GM23338 (cell line): Measurements from ENCODE around the gene PMEL. TPM values are rescaled to one million over a fixed set of nuclear protein-coding genes. Genes with fewer than 3 reads are reported as not detected.
A peak's percentile ranks its signal among the peaks of the same experiment; 100 is the strongest.

ENCODE experiments used
- ATAC-seq: fragments of 200-7000 bp; cut with Tn5 transposase; 3 replicates; pipeline ENCODE4 v1.9.1; 2020
- DNase-seq: peaks from one replicate; pipeline ENCODE4 v3.0.0-alpha.2; 2015; ENCODE audit warnings: low spot score
- H2AFZ ChIP-seq: fragments of 200-600 bp; sonication (generic); 2 replicates; pipeline ENCODE4 v1.8.0; 2016; ENCODE audit warnings: antibody characterized with exemption, mild to moderate bottlenecking, moderate library complexity
- H3F3A ChIP-seq: fragments of 200-600 bp; sonication (generic); replicated peaks from 2 replicates; pipeline ENCODE4 v1.8.0; 2017; ENCODE audit warnings: antibody characterized with exemption, mixed run types, low read depth
- H3K27ac ChIP-seq: fragments of 200-600 bp; sonication (generic); 2 replicates; pipeline ENCODE4 v1.6.1; 2016; ENCODE audit warnings: low read depth
- H3K27me3 ChIP-seq: fragments of 200-600 bp; sonication (generic); 2 replicates; pipeline ENCODE4 v1.8.0; 2016; ENCODE audit warnings: mild to moderate bottlenecking, mixed run types, moderate library complexity; ENCODE audit not compliant: insufficient read depth
- H3K36me3 ChIP-seq: fragments of 200-600 bp; sonication (generic); 2 replicates; pipeline ENCODE4 v1.8.0; 2016; ENCODE audit warnings: mild to moderate bottlenecking; ENCODE audit not compliant: insufficient read depth
- H3K4me1 ChIP-seq: fragments of 200-600 bp; sonication (generic); 2 replicates; pipeline ENCODE4 v1.8.0; 2016; ENCODE audit warnings: mild to moderate bottlenecking, moderate library complexity; ENCODE audit not compliant: insufficient read depth
- H3K4me2 ChIP-seq: fragments of 200-600 bp; sonication (generic); 2 replicates; pipeline ENCODE4 v1.7.1; 2017; ENCODE audit warnings: mixed run types
- H3K4me3 ChIP-seq: fragments of 200-600 bp; sonication (generic); 2 replicates; pipeline ENCODE4 v1.6.1; 2016; ENCODE audit warnings: mixed run types
- H3K79me2 ChIP-seq: fragments of 200-600 bp; sonication (generic); replicated peaks from 2 replicates; pipeline ENCODE4 v1.8.0; 2017; ENCODE audit warnings: mild to moderate bottlenecking; ENCODE audit not compliant: insufficient read depth
- H3K9me2 ChIP-seq: fragments of 200-600 bp; sonication (generic); 2 replicates; pipeline ENCODE4 v1.8.0; 2017; ENCODE audit not compliant: insufficient read depth
- H4K20me1 ChIP-seq: fragments of 200-600 bp; sonication (generic); replicated peaks from 2 replicates; pipeline ENCODE4 v1.8.0; 2017; ENCODE audit warnings: mild to moderate bottlenecking; ENCODE audit not compliant: insufficient read depth
- H3K27ac Mint-ChIP-seq: 2 replicates; pipeline ENCODE4 v1.8.0; 2020; ENCODE audit warnings: inconsistent platforms, mild to moderate bottlenecking, moderate library complexity, mixed read lengths
- H3K27me3 Mint-ChIP-seq: 3 replicates; pipeline ENCODE4 v1.8.0; 2022; ENCODE audit warnings: low read depth, mild to moderate bottlenecking, moderate library complexity, mixed read lengths, inconsistent platforms; ENCODE audit not compliant: insufficient read depth, poor library complexity
- H3K36me3 Mint-ChIP-seq: 3 replicates; pipeline ENCODE4 v1.8.0; 2021; ENCODE audit warnings: low read depth, mild to moderate bottlenecking, inconsistent platforms, moderate library complexity, mixed read lengths
- H3K4me1 Mint-ChIP-seq: 3 replicates; pipeline ENCODE4 v1.8.0; 2020; ENCODE audit warnings: mild to moderate bottlenecking, inconsistent platforms, mixed read lengths
- H3K4me3 Mint-ChIP-seq: 3 replicates; pipeline ENCODE4 v1.8.0; 2021; ENCODE audit warnings: moderate library complexity, mild to moderate bottlenecking, inconsistent platforms, mixed read lengths
- H3K9me3 Mint-ChIP-seq: 3 replicates; pipeline ENCODE4 v1.8.0; 2020; ENCODE audit warnings: moderate library complexity, mild to moderate bottlenecking, inconsistent platforms, mixed read lengths
- CREB1 ChIP-seq: fragments of 250-450 bp; sonication (Bioruptor Pico); IDR thresholded peaks from 2 replicates; pipeline ENCODE4 v1.5.0; 2020; ENCODE audit warnings: low read depth, mild to moderate bottlenecking, moderate library complexity
- CTCF ChIP-seq, 2 experiments: fragments of 200-600 bp in 1 of 2; sonication (generic) in 1 of 2; conservative IDR thresholded peaks; 2 replicates each; pipeline versions ENCODE4 v1.5.1 to v1.6.1; 2016 to 2017; ENCODE audit warnings: antibody characterized with exemption in 2 of 2, low read depth in 2 of 2, mild to moderate bottlenecking in 2 of 2, moderate library complexity in 1 of 2
- ETS1 ChIP-seq: IDR thresholded peaks from 2 replicates; pipeline ENCODE4 v1.6.1; 2016; ENCODE audit warnings: antibody characterized with exemption
- EZH2 ChIP-seq: fragments of 200-600 bp; sonication (generic); IDR thresholded peaks from one replicate; pipeline ENCODE4 v1.8.0; 2017; ENCODE audit warnings: antibody characterized with exemption, mild to moderate bottlenecking, low read depth; ENCODE audit not compliant: unreplicated experiment
- EZH2phosphoT487 ChIP-seq: fragments of 200-600 bp; sonication (generic); IDR thresholded peaks from one replicate; pipeline ENCODE4 v1.8.1; 2018; ENCODE audit warnings: antibody characterized with exemption; ENCODE audit not compliant: unreplicated experiment
- NANOG ChIP-seq: IDR thresholded peaks from 2 replicates; pipeline ENCODE4 v1.6.1; 2016; ENCODE audit warnings: antibody characterized with exemption, borderline replicate concordance
- STAT1 ChIP-seq: IDR thresholded peaks from one replicate; pipeline ENCODE4 v1.6.1; 2016; ENCODE audit warnings: antibody characterized with exemption; ENCODE audit not compliant: unreplicated experiment
- polyA plus RNA-seq: library from polyadenylated mRNA; unstranded; fragments of >200 nt; fragmentation: Nextera tagmentation; extraction: Ambion mirVana; gene quantifications from 2 replicates; pipeline ENCODE4 v1.2.1, GENCODE V29; 2016
- total RNA-seq: library from RNA; depleted of rRNA; stranded (reverse); fragments of >200 nt; shearing (Covaris generic); gene quantifications from 2 replicates; pipeline ENCODE4 v1.2.3, GENCODE V29; 2014

Gene PMEL
- total and polyA plus RNA-seq, 2 experiments from 2014 or later: 68.1 to 108 TPM

GRCh38 chr12:55932551-55932910, 33.3 kb downstream of the PMEL start:
- Histone ChIP-seq H4K20me1 (no peaks in the 10 kb centered on the region), H3K4me3 (peak overlapping the region; percentile 75), H3K27ac (no peak overlapping the region), H3K4me1 (peaks cover 42% of the 10 kb centered on the region), H3F3A (peaks cover 6% of the 10 kb centered on the region), H3K4me2 (peak overlapping the region; percentile 86), H3K36me3 (no peaks in the 10 kb centered on the region), H2AFZ (peak overlapping the region; percentile 85), H3K9me2 (no peaks in the 10 kb centered on the region), H3K79me2 (no peaks in the 10 kb centered on the region), H3K27me3 (peaks cover 43% of the 10 kb centered on the region)
- H3K4me1 Mint-ChIP-seq: peaks cover 28% of the 10 kb centered on the region
- no peak for ATAC-seq
- no peak for DNase-seq
- no peaks in the 10 kb centered on the region; the same call in 2 of the 3 replicates for H3K36me3 Mint-ChIP-seq
- no peaks in the 10 kb centered on the region; the same call in 2 of the 3 replicates for H3K9me3 Mint-ChIP-seq
- peak overlapping the region; percentile 81 for H3K4me3 Mint-ChIP-seq
- peaks cover 27% of the 10 kb centered on the region for H3K27me3 Mint-ChIP-seq
- TF ChIP-seq CREB1 (CRISPR knock-in tag) (peak; percentile 38), NANOG (no peak), EZH2phosphoT487 (no peak)
- no peak overlapping the region for H3K27ac Mint-ChIP-seq

GRCh38 chr12:55931780-55932550, 33.9 kb downstream of the PMEL start:
- peak overlapping the region; percentile 34; the same call in 1 of the 2 replicates for H3K27ac Mint-ChIP-seq

More at GRCh38 chr12:55931780-55932550, 33.9 kb downstream of the PMEL start:
- H3K4me2 ChIP-seq: peak overlapping the region; percentile 86
- TF ChIP-seq ETS1 (no peak), EZH2 (no peak), EZH2phosphoT487 (no peak), STAT1 (no peak), CTCF (conservative IDR thresholded peaks at IDR 0.05; ENCODE audit: low read depth in 2 of 2) (no peak)
- H3K79me2 ChIP-seq: no peaks in the 10 kb centered on the region
- DNase-seq (peak; percentile 70), ATAC-seq (peak; percentile 22)
- H3F3A ChIP-seq: peaks cover 11% of the 10 kb centered on the region
- no peaks in the 10 kb centered on the region for H3K36me3 ChIP-seq
- H4K20me1 ChIP-seq: no peaks in the 10 kb centered on the region
- peaks cover 42% of the 10 kb centered on the region for H3K4me1 ChIP-seq
- H3K9me2 ChIP-seq: no peaks in the 10 kb centered on the region
- H3K27ac ChIP-seq: no peak overlapping the region; the same call in 1 of the 2 replicates
- peak overlapping the region; percentile 75 for H3K4me3 ChIP-seq
- H2AFZ ChIP-seq: peak overlapping the region; percentile 96
- Mint-ChIP-seq H3K9me3 (no peaks in the 10 kb centered on the region; the same call in 2 of the 3 replicates), H3K4me3 (peak overlapping the region; percentile 81), H3K27me3 (peaks cover 27% of the 10 kb centered on the region), H3K36me3 (peaks cover 4% of the 10 kb centered on the region; the same call in 1 of the 3 replicates), H3K4me1 (peaks cover 28% of the 10 kb centered on the region)
- H3K27me3 ChIP-seq: peaks cover 43% of the 10 kb centered on the region
